ENCODE data around the gene SULT4A1.

SULT4A1 gene

DNA sequence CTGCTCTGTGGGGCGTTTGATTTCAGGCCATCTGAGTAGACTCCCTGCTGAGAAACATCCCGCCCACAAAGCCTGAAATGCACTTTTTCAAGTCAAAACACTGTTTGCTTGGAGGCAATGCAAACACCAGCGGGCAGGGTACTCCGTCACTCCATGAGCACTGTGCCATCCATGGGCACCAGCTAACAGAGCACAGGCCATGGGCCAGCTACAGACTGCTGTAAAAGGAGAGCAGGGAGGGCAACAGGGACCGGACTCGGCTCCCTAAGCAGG, 33.7 kb downstream of the SULT4A1 start:
- no peak for DNase-seq (ENCODE audit: low read depth in 2 of 2)

GRCh38 chr22:43827926-43828724, 34.2 kb downstream of the SULT4A1 start:
- no peak for DNase-seq (ENCODE audit: low read depth in 2 of 2)

- no peak for DNase-seq (ENCODE audit: low read depth in 2 of 2)
Observed at GRCh38 chr22:43827003-43827735, 35.1 kb downstream of the SULT4A1 start.

DNA sequence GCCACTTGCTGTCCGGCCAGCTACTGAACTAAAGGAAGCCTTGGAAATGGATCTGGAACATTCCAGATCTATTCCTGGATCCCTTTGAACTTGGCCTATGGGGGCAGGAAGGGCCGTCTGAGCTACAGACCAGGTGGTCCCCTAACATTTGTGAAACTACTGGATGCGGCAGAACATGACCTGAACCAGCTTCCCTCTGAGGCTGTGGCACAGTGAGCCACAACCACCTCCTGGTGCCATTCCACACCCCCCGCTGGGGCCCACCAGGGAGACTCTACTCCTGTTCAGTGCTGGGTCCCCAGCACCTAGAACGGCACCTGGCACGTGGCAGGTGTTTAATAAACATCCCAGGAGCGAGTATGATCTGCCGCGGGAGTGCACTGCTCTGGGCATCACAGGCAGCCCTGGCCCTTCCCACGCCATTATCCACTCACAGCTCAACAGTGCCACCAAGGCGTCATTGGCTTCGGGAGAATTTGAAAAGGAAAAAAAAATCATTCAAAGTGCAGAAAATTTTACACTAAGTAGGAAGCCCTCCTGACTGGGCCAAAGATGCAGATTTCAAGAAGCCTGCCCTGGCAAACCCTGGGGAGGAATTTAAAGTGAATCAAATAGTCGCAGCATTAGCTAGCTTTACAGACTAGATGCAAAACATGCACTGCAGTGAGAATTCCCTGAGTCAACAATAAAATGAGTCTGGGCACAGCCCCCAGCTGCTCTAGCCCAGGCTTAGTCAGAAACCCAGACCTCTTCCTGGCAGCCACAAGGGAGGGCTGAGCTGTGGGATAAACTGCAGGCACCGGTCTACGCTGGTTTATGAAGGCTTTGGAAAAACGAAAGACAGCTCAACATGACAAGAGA, 35.9 kb downstream of the SULT4A1 start:
- no peak for DNase-seq (ENCODE audit: low read depth in 2 of 2)

DNA sequence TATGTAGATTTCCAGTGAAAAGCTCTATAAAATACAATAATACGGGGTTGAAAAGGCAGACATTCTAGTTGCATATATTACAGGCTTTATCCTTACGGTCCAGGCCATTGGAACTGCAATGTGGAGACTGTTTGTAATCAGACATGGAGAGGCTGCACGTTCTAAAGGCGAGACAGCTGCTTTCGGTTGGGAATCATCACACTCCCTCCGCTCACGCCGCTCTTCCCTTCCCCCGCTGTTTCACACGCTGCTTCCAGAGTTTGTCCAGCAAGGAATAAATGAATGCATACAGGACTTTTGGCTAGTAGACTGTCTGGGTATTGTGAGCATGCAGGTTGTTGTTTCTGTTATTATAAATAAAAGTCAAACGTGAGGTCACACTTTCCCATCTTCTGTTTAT, 36.7 kb downstream of the SULT4A1 start:
- no peak for DNase-seq (ENCODE audit: low read depth in 2 of 2)

DNA sequence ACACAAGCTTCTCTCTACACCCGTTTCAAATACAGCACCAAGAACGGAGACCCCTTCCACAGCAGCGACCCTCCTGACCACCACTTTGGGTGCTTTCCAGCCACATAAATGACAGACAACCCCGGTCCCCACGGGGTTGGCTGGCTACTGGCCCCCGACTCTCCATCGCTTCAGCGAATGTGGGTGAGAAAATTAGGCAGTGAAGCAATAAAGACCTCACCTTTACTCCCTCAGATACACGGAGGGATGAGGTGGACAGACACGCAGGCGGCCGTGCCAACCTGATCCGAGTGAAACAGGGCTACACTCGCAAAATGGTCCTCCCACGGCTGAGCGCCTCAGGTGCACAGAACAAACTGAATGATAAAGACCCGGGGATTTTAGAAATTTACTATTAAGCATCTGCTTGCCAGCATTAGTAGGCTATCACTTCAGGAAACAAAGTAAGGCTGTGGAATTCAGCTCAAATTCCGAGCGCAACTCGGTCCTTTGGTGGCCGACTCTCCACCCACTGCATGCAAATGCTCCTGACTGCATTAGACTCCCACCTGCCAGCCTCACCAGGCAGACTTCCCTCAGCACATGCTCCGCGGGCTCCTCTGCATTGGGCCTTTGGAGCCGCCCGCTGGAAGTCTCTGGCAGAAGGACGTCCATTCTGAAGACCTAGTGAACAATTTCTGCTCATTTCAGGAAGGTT, 37.4 kb downstream of the SULT4A1 start:
- DNase-seq (ENCODE audit: low read depth in 2 of 2), result no peak

DNA sequence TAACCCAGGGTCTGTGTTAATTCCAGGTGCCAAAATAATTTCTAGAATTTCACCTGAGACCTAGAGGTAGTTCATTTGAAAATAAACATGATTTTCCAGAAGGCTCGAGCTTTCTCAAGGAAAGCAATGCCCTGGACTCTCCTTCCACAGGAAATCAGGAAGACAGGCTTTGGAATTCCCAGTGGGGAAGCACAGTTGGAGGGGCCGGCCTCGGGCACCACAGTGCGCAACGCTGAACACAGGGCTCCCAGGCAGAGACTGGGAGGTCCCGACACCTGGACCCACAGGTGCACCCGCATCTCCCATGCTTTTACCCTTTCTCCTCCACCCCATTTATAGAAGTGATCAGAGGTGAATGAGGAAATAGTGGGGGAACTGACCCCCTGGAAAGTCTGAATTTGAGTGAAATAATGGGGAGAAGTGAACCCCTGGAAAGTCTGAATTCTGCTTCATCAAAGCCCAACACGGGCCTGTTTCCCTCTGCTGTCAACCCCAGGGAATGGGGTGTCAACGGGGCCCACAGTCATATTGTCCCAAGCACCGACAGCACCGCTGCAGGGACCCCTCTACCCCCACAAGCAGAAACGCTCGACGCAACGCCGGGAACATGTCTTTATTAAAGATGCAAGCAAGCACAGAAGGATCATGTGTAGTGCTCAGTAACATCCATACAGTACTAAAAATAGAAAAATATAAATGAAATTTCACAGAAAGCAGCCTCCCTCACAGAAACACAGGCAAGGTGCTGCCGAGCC, 38.2 kb downstream of the SULT4A1 start:
- DNase-seq (ENCODE audit: low read depth in 2 of 2), result no peak

- no peak for DNase-seq (ENCODE audit: low read depth in 2 of 2)
Observed at GRCh38 chr22:43823353-43823908, 38.9 kb downstream of the SULT4A1 start.

DNA sequence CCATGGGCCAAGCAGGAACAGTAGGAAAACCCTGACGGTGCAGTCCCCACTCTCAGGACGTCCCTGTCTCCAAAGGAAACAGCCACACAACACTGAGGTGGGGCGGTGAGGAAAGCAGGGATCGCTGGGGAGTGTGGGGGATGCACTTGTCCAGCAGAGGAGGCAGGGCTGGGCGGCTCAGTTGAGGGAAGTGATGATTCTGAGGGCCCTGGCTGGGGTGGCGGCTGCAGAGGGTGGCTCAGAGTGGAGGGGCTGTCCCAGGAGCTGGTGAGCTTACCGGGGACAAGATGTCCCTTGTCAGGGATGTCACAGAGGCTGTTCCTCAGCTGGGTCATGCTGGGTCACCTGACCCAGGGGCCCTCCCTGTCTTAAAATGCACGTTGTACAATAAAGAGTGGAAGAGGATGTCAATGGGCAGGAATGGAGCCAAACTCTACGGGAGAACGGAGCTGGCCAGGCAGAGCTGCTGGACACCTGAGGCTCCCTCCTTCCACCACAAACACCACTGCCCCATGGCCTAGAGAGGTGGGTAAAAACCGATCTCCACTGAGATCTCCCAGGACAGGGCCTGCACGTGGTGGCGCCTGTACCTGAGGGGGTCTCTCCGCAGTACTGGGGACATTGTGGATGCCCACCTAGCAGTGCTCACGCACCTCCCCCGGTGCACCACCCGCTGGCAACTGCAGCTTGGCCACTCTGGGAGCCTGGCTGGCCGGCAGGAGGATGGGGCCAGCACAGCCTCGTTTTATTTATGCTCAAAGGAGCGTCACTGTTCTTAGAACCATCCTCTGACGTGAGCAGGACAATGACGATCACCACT, 40.5 kb downstream of the SULT4A1 start:
- no peak for DNase-seq (ENCODE audit: low read depth in 2 of 2)

- no peak for DNase-seq (ENCODE audit: low read depth in 2 of 2)
Observed at GRCh38 chr22:43820651-43821305, 41.5 kb downstream of the SULT4A1 start.

- DNase-seq (ENCODE audit: low read depth in 2 of 2), result no peak
Observed at GRCh38 chr22:43819931-43820640, 42.2 kb downstream of the SULT4A1 start.

GRCh38 chr22:43819421-43819921, 42.8 kb downstream of the SULT4A1 start:
- DNase-seq (ENCODE audit: low read depth in 2 of 2), result no peak

DNA sequence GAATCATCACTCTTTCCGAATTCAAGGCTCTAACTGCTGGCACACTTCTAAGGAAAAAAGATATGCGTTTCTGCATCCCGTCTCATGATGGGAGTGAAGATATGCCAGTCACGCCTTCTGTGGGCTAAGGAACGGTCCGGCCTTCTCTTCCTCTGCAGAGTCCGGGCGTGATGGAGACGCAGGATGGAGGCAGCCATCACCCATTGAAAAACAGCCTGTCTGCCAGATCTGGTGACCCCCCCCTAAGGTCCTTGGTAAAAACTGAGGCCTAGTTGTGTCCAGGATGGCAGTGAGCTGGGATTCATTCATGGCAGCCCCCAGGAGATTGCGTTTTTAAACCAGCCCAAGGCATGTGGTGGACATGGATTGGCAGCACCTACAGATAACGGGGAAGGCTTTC, 43.3 kb downstream of the SULT4A1 start:
- DNase-seq (ENCODE audit: low read depth in 2 of 2), result no peak

DNA sequence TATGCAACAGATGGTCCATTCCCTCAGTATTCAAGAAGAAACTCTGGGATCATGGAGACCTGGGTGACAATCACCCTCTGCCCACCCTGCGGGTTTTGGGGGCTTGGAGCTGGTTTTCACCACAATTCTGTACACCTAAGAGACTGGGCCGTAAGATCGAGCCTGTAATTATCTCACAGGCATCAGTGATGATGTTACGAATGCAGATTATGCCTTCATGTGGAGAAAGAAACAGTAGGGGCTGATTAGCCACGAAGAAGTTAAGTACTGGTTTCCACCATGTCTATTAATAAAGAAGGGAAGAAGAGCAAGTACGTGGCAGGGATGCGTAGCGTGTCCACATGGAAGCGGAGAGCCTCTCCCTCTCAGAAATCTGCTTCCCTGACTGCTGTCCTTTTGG, 44.9 kb downstream of the SULT4A1 start:
- no peak for DNase-seq (ENCODE audit: low read depth in 2 of 2)

GRCh38 chr22:43814264-43814663, 48.0 kb downstream of the SULT4A1 start:
- no peak for DNase-seq (ENCODE audit: low read depth in 2 of 2)

DNA sequence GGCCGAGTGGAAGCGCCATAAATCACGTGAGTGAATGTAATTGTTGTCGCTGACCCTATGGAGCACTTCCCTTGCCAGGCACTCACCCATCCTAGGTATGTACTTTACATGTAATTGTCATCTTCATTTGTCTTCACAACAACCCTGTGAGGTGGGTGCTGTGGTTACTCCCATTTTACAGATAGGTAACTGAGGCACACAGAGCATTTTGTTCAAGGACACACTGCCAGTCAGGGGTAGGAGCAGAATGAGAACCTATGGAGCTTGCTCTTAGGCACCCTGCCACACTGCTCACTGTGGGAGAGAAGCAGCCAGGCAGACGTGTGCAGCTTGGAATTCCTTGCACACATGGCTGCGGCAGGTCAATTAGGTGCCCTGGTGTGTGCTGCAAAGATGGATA, 49.4 kb downstream of the SULT4A1 start:
- DNase-seq (ENCODE audit: low read depth in 2 of 2), result no peak

DNA sequence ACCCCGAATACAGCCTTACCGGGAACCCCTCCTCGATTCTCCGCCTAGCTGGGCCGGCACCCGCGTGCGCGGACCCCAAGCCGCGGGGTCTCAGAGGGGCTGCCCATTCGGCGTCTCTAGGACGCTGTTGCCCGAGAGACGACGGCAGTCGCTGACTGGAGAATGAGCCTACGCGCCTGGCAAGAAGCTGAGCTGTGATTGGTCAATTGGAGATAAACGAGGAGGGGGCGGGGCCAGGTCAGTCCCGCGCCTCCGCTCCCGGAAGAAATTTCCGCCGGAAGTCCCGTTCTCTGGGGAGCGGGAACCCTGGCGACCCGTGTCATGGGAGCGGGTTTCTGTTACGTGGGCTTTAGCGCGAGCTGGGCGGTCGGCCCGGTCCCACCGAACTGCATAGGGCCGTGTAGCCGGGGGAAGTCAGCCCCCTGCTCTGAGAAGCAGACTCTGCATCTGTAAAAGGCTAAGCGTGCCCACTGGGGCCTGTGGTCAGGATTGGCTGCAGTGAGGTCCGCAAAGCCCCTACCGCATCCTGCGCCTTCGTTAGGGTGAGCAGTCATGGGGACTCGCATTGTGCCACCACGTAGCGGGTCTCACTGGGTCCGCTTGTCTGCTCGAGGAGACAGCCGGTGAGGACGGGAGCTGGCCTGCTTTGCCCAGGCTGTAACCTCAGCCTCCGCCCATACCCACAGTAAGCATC, 50.0 kb downstream of the SULT4A1 start, which contains the start of gene EFCAB6:
Gene EFCAB6 (minus strand): TSS at position 157 of the 694 bp plus-strand sequence. CDS start 29,987 bp downstream, outside the sequence.
- peak; percentile 72 to 84 for DNase-seq (ENCODE audit: low read depth in 2 of 2)

DNA sequence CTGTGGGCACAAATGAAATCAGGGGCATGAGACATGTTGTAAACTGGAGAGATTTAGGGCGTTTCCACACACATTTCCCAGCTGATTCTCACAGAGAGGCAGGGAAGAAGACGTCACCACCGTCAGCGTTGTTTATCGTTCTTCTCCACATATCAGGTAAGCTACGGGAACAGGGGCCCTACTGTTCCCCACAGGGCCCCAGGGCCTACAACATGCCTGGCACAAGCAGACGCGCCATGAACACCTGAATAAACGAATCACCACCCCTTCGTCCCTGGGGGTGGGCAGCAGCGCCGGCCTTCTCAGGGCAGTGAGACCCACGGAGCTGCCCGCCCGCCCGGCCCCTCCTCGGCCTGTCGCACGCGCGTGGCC, 50.5 kb downstream of the SULT4A1 start:
- DNase-seq (ENCODE audit: low read depth in 2 of 2), result no peak

All from stimulated activated CD4-positive, alpha-beta T cell treated with anti-CD3 and anti-CD28 coated beads, Interleukin-1b, Interleukin-23, amount 100 ng/mL, for 1 hour (primary cell).